HepG2 (cell line): Measurements from ENCODE around the gene MVK. TPM values are rescaled to one million over a fixed set of nuclear protein-coding genes. Genes with fewer than 3 reads are reported as not detected.

ENCODE experiments used
- ATAC-seq: fragments of 200-7000 bp; cut with Tn5 transposase; 3 replicates; pipeline ENCODE4 v1.9.1; 2020; ENCODE audit warnings: mild to moderate bottlenecking, moderate library complexity
- BruUV-seq: library from RNA; stranded (reverse); fragments of 400-500 nt; replicated peaks from 2 replicates; lab custom pipeline; 2021; lab: Mats Ljungman, UMichigan
- CTCF ChIA-PET: fragments of 300-600 bp; formaldehyde crosslinking; extraction: SDS; loops from one replicate; lab custom pipeline; 2021; ENCODE audit warnings: low total read pairs, inconsistent platforms, low intra/inter-chr PET ratio; lab: Yijun Ruan, JAX
- POLR2A ChIA-PET: fragments of 350-600 bp; sonication (Branson Sonifier 250); formaldehyde crosslinking; loops from one replicate; lab custom pipeline; 2020; ENCODE audit warnings: antibody characterized with exemption, inconsistent platforms; lab: Yijun Ruan, JAX
- DNase-seq: peaks from one replicate; pipeline ENCODE4 v3.0.0-alpha.2; 2015; ENCODE audit warnings: low spot score
- FAIRE-seq: peaks from 3 replicates; lab custom pipeline; 2011; peaks lifted over from hg19 to GRCh38; lab: Jason Lieb, UNC
- H2AFZ ChIP-seq: one replicate; pipeline ENCODE4 v1.6.1; 2011; ENCODE audit warnings: low read length, inconsistent platforms
- H3K27ac ChIP-seq: fragments of 300-600 bp; 3 replicates; pipeline ENCODE4 v1.8.0; 2011; ENCODE audit warnings: mixed run types, mild to moderate bottlenecking, mixed read lengths, low read length, inconsistent platforms; ENCODE audit not compliant: insufficient read depth; ENCODE audit errors: extremely low read length
- H3K27me3 ChIP-seq, 2 experiments: fragments of 200-600 bp in 1 of 2; 2 replicates in 1 of 2; 3 replicates in 1 of 2; pipeline versions ENCODE4 v1.6.0 to v1.8.0; 2011; ENCODE audit warnings: low read length in 2 of 2, mild to moderate bottlenecking in 2 of 2, moderate library complexity in 2 of 2, inconsistent platforms in 1 of 2; ENCODE audit not compliant: insufficient read depth in 2 of 2, control insufficient read depth in 1 of 2
- H3K36me3 ChIP-seq, 2 experiments: fragments of 200-600 bp in 1 of 2; replicated peaks in 1 of 2; 2 replicates in 1 of 2; 3 replicates in 1 of 2; pipeline versions ENCODE4 v1.5.1 to v1.8.0; 2011; ENCODE audit warnings: low read length in 2 of 2, inconsistent platforms in 1 of 2; ENCODE audit not compliant: insufficient read depth in 2 of 2, control insufficient read depth in 1 of 2
- H3K4me1 ChIP-seq: 2 replicates; pipeline ENCODE4 v1.5.1; 2012; ENCODE audit warnings: low read length, inconsistent platforms; ENCODE audit not compliant: insufficient read depth
- H3K4me2 ChIP-seq: 2 replicates; pipeline ENCODE4 v1.6.0; 2011; ENCODE audit warnings: low read depth, low read length, inconsistent platforms
- H3K4me3 ChIP-seq, 3 experiments: fragments of 200-600 bp in 1 of 3; sonication (generic), shearing (Covaris generic) in 1 of 3; replicated peaks in 1 of 3; 2 replicates each; pipeline ENCODE4 v1.5.1; 2011 to 2016; ENCODE audit warnings: low read length in 3 of 3, inconsistent platforms in 2 of 3, low read depth in 2 of 3, mild to moderate bottlenecking in 2 of 3, control low read depth in 1 of 3, mixed read lengths in 1 of 3; ENCODE audit not compliant: insufficient read depth in 1 of 3
- H3K79me2 ChIP-seq: one replicate; pipeline ENCODE4 v1.6.1; 2011; ENCODE audit warnings: low read length, inconsistent platforms; ENCODE audit not compliant: insufficient read depth
- H3K9ac ChIP-seq: 2 replicates; pipeline ENCODE4 v1.6.0; 2011; ENCODE audit warnings: mild to moderate bottlenecking, low read depth, low read length, inconsistent platforms; ENCODE audit not compliant: insufficient read depth
- H3K9me3 ChIP-seq: 2 replicates; pipeline ENCODE4 v1.5.1; 2012; ENCODE audit warnings: mild to moderate bottlenecking, low read length
- H4K20me1 ChIP-seq: 2 replicates; pipeline ENCODE4 v1.6.0; 2011; ENCODE audit warnings: inconsistent platforms, mild to moderate bottlenecking, low read length, moderate library complexity; ENCODE audit not compliant: insufficient read depth
- HHEX ChIP-seq: IDR thresholded peaks from 2 replicates; pipeline ENCODE4 v1.6.1; 2016; ENCODE audit warnings: control low read depth
- HIC2 ChIP-seq: sonication (generic); formaldehyde crosslinking; IDR thresholded peaks from 2 replicates; pipeline ENCODE4 v1.9.0; 2022; ENCODE audit warnings: low read depth, missing genetic modification reagents
- HNRNPL ChIP-seq: fragments of 200-400 bp; formaldehyde crosslinking; IDR thresholded peaks from 2 replicates; pipeline ENCODE4 v1.6.1; 2017; ENCODE audit warnings: mild to moderate bottlenecking, low read depth, low read length
- NFKB2 ChIP-seq: sonication (generic); formaldehyde crosslinking; IDR thresholded peaks from 2 replicates; pipeline ENCODE4 v1.4.0; 2020; ENCODE audit warnings: missing genetic modification reagents, borderline replicate concordance
- PATZ1 ChIP-seq: sonication (generic); formaldehyde crosslinking; IDR thresholded peaks from 2 replicates; pipeline ENCODE4 v1.4.0; 2020; ENCODE audit warnings: missing genetic modification reagents
- ZKSCAN1 ChIP-seq: fragments of 150-350 bp; IDR thresholded peaks from 2 replicates; pipeline ENCODE4 v1.6.1; 2014; ENCODE audit warnings: low read length
- ZNF121 ChIP-seq: sonication (generic); formaldehyde crosslinking; IDR thresholded peaks from 2 replicates; pipeline ENCODE4 v1.5.0; 2020; ENCODE audit warnings: mild to moderate bottlenecking, missing genetic modification reagents
- ZNF20 ChIP-seq: sonication (generic); formaldehyde crosslinking; IDR thresholded peaks from 2 replicates; pipeline ENCODE4 v1.4.0; 2020; ENCODE audit warnings: mild to moderate bottlenecking, moderate library complexity, missing genetic modification reagents
- ZNF350 ChIP-seq: sonication (generic); formaldehyde crosslinking; IDR thresholded peaks from 2 replicates; pipeline ENCODE4 v1.4.0; 2020; ENCODE audit warnings: mild to moderate bottlenecking, low read depth, missing genetic modification reagents, borderline replicate concordance
- ZNF484 ChIP-seq: sonication (generic); formaldehyde crosslinking; IDR thresholded peaks from 2 replicates; pipeline ENCODE4 v1.5.1; 2020; ENCODE audit warnings: mild to moderate bottlenecking, low read depth, missing genetic modification reagents, borderline replicate concordance
- ZNF570 ChIP-seq: sonication (generic); formaldehyde crosslinking; IDR thresholded peaks from 2 replicates; pipeline ENCODE4 v1.4.0; 2020; ENCODE audit warnings: mild to moderate bottlenecking, missing genetic modification reagents, borderline replicate concordance
- ZNF788 ChIP-seq: sonication (generic); formaldehyde crosslinking; IDR thresholded peaks from 2 replicates; pipeline ENCODE4 v1.5.0; 2020; ENCODE audit warnings: mild to moderate bottlenecking, missing genetic modification reagents, borderline replicate concordance
- WGBS: methylation state at CpG from one replicate; pipeline ENCODE4 v1.1.6; 2017; ENCODE audit warnings: low lambda C conversion rate; 5-methylcytosine and 5-hydroxymethylcytosine counted together
- in situ Hi-C: cut with HindIII; loops from 2 replicates; pipeline ENCODE4 v1.10.0; 2017; ENCODE audit warnings: low pct_unique_long_range_greater_than_20kb; ENCODE audit not compliant: extremely low pct_ligation_motif_present
- intact Hi-C: fragments of 100-400 bp; cut with micrococcal nuclease; formaldehyde crosslinking; loops from one replicate; pipeline ENCODE4 v1.10.0; 2022; ENCODE audit not compliant: unreplicated experiment
- polyA plus RNA-seq, 8 experiments: library from polyadenylated mRNA; depleted of rRNA in 3 of 8; stranded (reverse) in 7 of 8; unstranded in 1 of 8; fragments of >200 nt; fragmentation: Illumina TruSeq in 4 of 8; extraction: Trizol in 4 of 8; gene quantifications; 2 replicates each; pipeline versions ENCODE4 v1.2.1 to v1.2.3, GENCODE V29; 2011 to 2016; ENCODE audit warnings: low read depth in 4 of 8, missing spikeins in 1 of 8, mixed read lengths in 1 of 8; ENCODE audit not compliant: insufficient read depth in 1 of 8
- total RNA-seq, 5 experiments: library from RNA; depleted of rRNA; stranded (reverse); fragments of >200 nt; fragmentation: Illumina TruSeq; extraction: Trizol; gene quantifications; 2 replicates each; pipeline ENCODE4 v1.2.3, GENCODE V29; 2016; ENCODE audit warnings: low read depth in 1 of 5
- TF ChIP-seq, protein P1 (sequence below): sonication (generic); formaldehyde crosslinking; IDR thresholded peaks from 2 replicates; pipeline ENCODE4 v1.4.0; 2020; ENCODE audit warnings: mild to moderate bottlenecking, low read depth, missing genetic modification reagents

The MVK gene
- total and polyA plus RNA-seq, 2 of the 13 experiments (the other 11 are each of a cell fraction or from before 2014, with no cell fraction given), result 11.6 to 66.9 TPM

- DNase-seq, result no peak
- Histone ChIP-seq H3K27me3 (peaks cover 5 to 18% of the 10 kb centered on the region in 2 experiments; a peak in 4 of 5 replicates), H3K4me3 (no peak overlapping the region), H3K9ac (no peak overlapping the region), H3K4me2 (no peak overlapping the region), H4K20me1 (no peaks in the 10 kb centered on the region), H2AFZ (no peak overlapping the region), H3K9me3 (no peaks in the 10 kb centered on the region), H3K4me1 (peaks cover 43% of the 10 kb centered on the region), H3K27ac (no peak overlapping the region), H3K79me2 (no peaks in the 10 kb centered on the region), H3K36me3 (no peaks in the 10 kb centered on the region)
- FAIRE-seq, result no peak
- BruUV-seq, result no TSS peak
- TF ChIP-seq HHEX (CRISPR knock-in tag) (no peak), NFKB2 (no peak), ZNF788 (CRISPR knock-in tag) (no peak), PATZ1 (CRISPR knock-in tag) (no peak), ZNF350 (CRISPR knock-in tag) (no peak), ZNF484 (no peak)
- intact Hi-C loops, result no loop called here
- ChIA-PET CTCF (no interaction called here), POLR2A (no interaction called here)
- in situ Hi-C loops, result no loop called here
- 47% methylated on average over 6 of the region's 6 CpGs for WGBS
- no peak for ATAC-seq
Measured at GRCh38 chr12:109542876-109543275, 30.7 kb upstream of the MVK start.

DNA sequence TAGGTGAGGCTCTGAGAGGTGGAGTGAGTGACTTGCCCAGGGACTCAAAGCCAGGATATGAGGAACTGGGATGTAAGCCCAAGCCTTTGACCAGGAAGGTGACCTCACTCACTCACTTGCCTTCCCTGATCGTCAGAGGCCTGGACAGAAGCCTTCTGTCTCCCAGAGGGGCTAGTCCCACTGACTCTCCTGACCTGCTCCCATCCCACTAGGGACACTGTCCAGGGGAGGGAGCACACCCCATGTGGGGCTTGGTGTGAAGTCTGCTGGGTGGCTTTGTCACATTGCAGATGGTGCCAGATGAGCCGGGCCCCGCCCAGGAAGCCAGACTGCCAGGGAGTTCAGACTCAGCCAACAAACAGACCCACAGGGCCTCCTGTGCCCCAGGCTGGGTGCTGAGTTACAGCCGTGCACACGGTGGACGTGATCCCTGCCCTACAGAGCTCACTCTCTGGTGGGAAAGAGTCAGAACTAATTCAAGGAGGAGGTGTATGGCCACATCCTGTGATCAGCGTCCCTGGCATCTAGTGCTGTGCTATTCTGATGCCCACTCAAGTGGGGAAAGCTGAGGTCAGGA lies 28.6 kb upstream of the MVK start:
- no peak overlapping the region for H3K27ac ChIP-seq
- intact Hi-C loops (no loop called here), in situ Hi-C loops (no loop called here)
- H3K27me3 ChIP-seq, result peaks cover 9 to 38% of the 10 kb centered on the region in 2 experiments
- WGBS, result 7% methylated on average over 4 of the region's 7 CpGs
- H3K4me3 ChIP-seq, result no peak overlapping the region
- BruUV-seq, result no TSS peak
- H3K4me2 ChIP-seq, result peak overlapping the region; percentile 21
- ATAC-seq, result peak; percentile 62
- ChIA-PET CTCF (no interaction called here), POLR2A (no interaction called here)
- no peaks in the 10 kb centered on the region for H3K79me2 ChIP-seq
- H3K4me1 ChIP-seq, result peaks cover 50% of the 10 kb centered on the region
- H3K9me3 ChIP-seq, result no peaks in the 10 kb centered on the region
- H2AFZ ChIP-seq, result no peak overlapping the region
- no peak for DNase-seq
- H3K9ac ChIP-seq, result no peak overlapping the region
- no peaks in the 10 kb centered on the region for H3K36me3 ChIP-seq
- FAIRE-seq, result no peak
- no peaks in the 10 kb centered on the region for H4K20me1 ChIP-seq
- TF ChIP-seq HIC2 (peak; percentile 61; the same call in 1 of the 2 replicates), HNRNPL (peak; percentile 67; the same call in 1 of the 2 replicates), ZKSCAN1 (no peak), ZNF121 (no peak), ZNF570 (CRISPR knock-in tag) (no peak), ZNF20 (CRISPR knock-in tag) (no peak)
- TF ChIP-seq, protein P1, sequence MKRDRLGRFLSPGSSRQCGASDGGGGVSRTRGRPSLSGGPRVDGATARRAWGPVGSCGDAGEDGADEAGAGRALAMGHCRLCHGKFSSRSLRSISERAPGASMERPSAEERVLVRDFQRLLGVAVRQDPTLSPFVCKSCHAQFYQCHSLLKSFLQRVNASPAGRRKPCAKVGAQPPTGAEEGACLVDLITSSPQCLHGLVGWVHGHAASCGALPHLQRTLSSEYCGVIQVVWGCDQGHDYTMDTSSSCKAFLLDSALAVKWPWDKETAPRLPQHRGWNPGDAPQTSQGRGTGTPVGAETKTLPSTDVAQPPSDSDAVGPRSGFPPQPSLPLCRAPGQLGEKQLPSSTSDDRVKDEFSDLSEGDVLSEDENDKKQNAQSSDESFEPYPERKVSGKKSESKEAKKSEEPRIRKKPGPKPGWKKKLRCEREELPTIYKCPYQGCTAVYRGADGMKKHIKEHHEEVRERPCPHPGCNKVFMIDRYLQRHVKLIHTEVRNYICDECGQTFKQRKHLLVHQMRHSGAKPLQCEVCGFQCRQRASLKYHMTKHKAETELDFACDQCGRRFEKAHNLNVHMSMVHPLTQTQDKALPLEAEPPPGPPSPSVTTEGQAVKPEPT, result no peak
